HG03025 (cell line): ENCODE data around the gene NFATC1.

Experiments used
- ATAC-seq: cut with Tn5 transposase; IDR thresholded peaks from one replicate; pipeline ENCODE4 v1.9.1; 2021; ENCODE audit warnings: mild to moderate bottlenecking, moderate library complexity; ENCODE audit not compliant: unreplicated experiment, low FRiP score

NFATC1 gene

DNA sequence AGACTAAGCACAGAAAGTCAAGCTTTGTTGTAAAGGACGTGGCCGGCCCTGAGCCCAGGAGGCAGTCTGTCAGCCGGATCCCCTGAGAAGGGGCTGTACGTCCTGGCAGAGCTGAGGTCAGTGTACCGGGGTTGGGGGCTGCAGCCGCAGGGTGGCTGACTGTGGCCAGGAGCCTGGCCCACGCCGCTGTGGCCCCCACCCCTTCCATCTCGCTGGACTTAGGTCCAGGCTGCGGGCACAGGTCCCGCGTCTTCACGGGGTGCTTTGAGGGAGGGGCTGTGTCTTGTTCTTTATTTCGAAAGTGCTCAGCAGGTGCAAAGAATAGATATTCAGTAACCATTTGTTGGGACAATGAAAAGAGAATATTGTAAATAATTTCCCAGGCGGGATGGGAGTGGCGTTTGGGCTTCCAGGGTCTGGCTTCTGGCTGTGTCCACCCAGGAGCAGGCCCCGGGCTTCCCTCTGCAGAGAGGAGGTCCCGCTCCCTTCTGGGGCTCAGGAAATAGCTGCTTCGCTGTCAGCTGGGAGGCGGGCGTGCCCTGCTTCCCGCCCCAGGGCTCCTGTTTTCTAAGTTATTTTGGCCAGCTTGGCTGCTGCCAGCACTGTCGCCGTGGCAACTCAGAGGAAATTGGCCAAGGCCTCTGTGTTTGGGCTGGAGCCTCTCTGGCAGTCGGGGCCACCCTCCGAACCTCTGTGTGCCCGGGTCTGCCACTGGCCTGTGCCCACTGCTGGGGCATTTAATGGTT is 7.4 kb downstream of the NFATC1 start:
- no peak for ATAC-seq

DNA sequence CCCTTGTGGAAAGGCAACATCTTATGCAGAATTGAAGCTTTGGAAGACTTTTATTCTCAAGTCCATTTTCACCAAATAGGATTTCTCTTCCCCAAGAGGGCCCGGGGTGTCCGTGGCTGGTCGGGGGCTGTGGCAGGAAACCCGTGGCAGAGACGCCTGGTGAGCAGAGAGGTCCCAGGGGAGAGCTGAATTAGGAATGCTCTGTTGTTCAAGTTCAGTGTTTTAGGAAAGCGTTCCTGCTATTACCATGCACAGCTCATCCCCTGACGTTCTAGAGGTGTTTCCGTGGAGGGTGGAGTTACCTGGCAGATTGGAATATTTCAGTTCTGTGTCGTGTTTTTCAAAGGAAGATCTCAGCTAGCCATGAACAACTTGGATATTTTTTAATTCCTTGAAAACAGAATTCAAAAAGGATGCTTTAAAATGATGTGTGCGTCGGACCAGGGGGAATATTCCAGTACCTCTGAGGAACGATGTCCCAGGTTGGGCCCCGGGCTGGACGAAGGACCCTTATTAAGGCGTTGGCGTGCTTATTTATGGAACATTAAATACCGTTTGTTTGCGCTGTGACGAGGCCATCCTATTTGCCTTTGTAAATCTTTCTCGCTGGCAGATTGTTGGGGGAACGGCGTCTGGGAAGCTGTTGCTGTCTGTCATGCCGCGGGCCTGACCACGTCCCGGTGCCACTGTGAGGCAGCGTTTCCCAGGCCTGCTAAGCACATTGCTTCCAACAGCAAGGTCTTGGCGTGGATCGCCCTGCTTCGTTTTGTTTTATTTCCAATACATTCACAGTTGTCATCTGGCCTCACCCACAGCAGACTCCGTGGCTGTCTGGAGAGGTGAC is 8.2 kb downstream of the NFATC1 start:
- no peak for ATAC-seq

DNA sequence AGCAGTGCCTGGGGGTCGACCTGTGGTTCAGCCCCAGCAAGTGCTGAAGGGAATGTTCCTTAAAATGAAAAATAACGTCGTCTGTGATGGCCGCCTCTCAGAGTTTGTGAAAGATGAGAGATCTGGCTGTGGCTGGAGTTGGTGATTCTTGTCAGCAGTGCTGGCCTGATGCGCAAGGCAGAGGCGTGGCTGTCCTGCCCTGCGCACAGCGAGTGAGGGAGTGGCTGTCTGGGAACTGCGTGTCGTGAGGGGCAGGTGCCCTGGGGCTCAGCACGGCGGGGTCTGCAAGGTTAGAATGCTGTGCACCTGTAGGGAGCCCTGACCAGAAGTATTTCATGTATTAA is 8.8 kb downstream of the NFATC1 start:
- no peak for ATAC-seq

DNA sequence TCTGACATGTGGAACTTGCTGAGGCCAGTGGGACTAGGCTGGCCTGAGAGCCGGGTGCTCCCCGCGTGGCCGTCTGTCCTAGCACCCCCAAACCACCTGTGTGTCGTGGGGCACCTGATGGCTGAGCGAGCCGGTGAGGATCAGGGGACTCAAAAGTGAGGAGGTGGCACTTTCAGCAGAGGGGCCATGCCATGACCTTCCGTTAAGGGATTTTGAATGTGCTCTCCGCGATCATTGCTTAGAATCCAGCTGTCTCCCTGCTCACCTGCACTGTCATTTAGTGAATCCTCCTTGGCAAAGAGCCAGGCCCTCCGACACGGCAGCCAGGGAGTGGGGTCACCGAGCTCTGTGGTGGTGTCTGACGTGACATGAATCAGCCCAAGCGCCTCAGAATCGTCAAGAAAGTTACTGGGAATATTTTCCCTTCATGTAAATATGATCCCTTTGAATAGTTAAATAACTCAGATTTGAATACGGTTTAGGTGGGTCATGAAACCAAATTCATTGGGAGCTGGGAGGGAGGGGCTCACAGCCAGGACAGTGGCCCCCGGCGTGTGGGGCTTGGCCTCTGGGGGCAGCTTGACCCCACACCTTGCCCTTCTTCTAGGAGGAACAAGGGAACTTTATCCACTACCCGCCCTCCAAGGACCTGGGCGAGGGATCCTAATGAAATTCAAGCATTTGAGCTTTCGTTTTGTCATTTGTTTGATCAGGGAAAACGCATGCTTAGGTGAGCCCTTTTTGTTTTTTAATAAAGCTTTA is 9.5 kb downstream of the NFATC1 start:
- ATAC-seq, result no peak

DNA sequence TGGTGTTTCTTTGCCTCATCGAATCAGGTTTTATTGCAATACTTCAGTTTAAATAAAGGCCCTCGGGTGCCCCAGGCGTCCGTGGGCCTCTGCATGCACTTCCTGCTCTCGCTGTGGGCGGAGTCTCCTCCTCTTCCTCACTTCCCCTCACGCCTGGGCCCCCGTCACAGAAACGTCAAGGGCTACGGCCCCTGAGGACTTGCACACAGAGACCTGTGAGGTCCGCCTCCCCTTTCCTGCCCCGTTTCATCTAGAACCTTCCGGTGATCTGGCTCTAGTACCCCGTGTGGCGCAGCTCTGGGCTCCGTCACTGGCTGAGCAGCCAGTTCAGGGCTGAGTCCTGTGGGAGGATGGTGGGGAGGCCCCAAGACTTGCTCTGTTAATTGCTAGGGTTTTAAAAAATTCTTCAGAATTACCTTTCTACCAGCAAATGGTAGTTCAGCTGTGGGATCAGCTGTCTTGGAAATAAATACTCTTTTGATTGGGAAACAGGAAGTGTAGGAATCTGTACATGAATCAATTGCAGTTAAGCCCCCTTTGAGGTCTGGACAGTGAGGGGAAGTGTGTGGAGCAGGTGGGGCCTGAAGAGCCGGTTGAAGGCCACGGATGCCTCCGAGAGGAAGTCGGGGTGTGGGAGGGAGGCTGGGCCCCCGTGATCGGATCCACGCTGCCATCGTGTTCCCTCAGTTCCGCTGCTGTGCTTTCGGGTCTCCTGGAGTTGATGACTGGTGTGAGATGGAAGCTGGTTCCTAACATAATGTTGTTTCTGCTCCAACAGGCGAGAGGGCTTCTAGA is 10.2 kb downstream of the NFATC1 start:
- peak; percentile 58 for ATAC-seq

DNA sequence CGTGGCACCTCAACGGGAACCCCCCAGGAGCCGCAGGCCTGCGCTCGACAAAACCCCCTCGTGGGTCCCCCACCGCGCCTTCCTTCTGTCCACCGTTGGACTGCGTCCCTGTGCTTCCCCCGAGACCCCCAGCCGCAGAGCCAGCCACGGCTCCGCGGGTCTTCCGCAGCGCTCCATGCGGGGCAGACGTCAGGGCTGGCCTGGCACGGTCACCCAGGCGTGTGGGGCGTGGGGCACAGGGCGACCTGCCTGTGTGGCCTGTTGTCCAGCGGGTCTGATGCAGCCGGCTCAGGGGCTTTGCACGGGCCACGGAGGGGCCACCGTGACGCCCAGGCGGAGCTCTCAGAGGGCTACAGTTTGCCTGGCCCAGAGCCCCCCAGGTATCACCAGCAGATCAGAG is 11.0 kb downstream of the NFATC1 start:
- no peak for ATAC-seq

DNA sequence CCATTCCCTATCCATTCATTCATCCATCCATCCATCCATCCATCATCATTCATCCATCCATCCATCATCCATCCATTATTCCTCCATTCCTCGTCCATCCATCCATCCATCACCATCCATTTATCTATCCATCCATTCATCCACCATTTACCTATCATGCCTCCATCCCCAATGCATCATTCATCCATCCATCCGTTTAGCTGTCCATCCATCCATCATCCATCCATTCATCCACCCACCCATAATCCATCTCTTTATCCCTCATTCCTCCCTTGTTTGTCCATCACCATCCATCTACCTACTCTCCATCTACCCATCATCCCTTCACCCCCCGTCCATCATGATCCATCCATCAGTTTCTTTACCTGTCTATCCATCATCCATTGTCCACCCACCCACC is 13.6 kb downstream of the NFATC1 start:
- no peak for ATAC-seq

DNA sequence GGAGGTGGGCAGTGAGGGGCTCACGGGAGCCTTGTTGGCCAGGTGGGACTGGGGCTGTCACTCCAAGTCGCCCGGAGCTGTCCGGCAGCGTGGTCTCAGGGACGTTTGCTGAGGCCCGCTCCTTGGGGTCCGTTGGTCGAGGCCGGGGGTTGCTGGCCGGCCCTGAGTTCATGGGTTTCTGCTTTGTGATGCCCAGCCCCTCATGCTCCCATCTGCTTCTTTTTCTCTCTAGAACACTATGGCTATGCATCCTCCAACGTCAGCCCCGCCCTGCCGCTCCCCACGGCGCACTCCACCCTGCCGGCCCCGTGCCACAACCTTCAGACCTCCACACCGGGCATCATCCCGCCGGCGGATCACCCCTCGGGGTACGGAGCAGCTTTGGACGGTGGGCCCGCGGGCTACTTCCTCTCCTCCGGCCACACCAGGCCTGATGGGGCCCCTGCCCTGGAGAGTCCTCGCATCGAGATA is 14.5 kb downstream of the NFATC1 start:
- no peak for ATAC-seq

DNA sequence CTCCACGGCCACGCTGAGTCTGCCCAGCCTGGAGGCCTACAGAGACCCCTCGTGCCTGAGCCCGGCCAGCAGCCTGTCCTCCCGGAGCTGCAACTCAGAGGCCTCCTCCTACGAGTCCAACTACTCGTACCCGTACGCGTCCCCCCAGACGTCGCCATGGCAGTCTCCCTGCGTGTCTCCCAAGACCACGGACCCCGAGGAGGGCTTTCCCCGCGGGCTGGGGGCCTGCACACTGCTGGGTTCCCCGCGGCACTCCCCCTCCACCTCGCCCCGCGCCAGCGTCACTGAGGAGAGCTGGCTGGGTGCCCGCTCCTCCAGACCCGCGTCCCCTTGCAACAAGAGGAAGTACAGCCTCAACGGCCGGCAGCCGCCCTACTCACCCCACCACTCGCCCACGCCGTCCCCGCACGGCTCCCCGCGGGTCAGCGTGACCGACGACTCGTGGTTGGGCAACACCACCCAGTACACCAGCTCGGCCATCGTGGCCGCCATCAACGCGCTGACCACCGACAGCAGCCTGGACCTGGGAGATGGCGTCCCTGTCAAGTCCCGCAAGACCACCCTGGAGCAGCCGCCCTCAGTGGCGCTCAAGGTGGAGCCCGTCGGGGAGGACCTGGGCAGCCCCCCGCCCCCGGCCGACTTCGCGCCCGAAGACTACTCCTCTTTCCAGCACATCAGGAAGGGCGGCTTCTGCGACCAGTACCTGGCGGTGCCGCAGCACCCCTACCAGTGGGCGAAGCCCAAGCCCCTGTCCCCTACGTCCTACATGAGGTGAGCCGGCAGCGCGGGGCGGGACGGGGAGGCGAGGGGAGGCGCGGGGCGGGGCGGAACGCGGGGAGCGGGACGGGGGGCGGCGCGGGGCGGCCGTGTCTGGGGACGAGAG is 15.2 kb downstream of the NFATC1 start:
- no peak for ATAC-seq

DNA sequence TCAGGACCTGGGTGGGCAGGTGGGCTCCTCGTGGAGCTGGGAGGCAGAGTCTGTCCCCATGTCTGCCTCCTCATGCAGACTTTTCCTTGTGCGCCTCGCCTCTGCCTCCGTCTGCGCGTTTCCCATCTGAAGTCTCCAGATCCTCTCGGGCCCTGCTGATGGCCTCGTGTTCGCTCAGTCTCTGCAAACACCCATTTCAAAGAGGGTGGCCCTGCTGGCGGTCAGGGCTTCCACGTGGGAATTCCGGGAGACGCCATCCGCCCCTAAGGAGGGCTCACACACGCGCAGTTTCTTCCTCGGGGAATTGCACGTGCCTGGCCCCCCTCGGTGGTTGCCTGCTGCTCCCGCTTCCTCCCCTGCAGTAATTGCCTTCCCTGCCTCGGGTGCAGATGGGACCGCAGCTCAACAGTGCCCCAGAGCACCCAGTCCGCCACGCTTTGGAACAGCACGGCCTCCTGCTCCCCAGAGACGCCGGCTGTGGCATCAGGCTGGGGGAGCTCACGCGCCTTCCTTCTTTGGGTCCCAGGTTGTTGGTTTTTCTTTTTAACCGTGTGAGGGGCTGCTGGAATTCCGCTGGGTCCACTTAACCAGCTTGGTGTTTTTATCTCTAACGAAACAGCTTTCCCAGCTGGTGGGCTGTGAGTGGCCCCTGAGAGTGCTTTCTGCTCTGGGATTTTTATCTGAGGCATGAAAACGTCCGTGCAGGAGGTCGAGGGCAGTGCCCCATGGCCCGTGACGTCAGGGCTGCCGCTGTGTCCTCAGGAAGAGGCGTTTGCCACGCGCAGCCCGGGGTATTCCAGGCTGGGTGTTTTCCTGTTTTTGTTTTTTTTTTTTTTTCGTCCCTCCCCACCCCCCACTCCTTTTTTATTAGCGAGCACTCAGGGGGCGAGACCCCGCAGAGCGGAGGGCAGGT is 16.1 kb downstream of the NFATC1 start:
- no peak for ATAC-seq

DNA sequence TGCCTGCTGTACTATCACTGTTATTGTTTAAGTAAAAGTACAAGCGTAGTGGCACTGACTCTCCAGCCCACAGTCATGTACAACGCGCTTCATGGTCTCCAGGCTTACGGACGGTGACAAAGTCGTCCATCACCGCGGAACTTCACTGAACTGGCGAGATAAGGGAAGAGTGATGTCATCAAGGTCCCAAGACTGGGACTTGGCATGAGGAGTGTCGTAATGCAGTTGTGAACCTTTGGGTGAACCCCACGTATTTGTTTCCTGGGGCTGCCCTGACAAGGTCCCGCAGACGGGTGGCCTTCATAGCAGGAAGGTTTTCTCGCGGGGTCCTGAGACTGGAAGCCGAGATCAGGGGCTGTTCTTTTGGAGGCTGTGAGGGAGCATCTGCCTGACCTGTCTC is 17.3 kb downstream of the NFATC1 start:
- ATAC-seq, result no peak

DNA sequence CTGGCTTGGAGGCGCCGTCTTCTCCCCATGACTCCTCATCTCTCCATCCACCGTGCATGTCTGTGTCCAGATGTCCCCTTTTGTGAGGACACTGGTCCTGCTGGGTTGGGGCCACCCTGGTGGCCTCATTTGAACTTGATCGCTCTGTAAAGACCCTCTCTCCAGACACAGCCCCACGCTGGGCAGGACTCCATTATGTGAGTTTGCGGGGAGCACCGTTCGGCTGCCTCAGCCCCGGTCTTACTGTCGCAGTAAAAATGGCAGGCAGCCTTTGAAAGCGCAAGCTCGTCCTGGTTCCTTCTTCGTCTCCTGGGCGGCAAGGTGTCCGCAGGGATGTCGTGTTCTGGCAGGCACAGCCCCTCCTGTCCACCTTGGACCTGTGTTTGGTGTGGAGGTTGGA is 17.7 kb downstream of the NFATC1 start:
- ATAC-seq, result no peak

DNA sequence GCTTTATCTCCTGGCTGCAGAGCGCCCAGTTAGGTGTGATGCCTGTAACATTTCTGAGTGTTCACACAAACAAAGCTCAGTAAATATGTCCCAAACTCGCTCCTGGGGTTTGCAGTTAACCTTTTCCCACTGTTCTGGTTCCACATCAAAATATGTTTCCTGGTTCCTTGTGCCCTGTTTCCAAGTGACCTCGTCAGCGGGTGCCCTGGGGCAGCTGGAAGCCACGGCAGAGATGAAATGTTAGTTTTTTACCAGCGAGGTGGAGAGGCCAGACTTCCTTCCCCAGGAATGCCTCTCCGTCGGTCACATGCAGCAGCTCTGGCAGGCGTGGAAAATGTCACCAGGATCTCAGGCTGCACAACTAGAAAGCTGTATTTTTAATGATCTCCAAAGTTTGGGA is 18.2 kb downstream of the NFATC1 start:
- ATAC-seq, result no peak

DNA sequence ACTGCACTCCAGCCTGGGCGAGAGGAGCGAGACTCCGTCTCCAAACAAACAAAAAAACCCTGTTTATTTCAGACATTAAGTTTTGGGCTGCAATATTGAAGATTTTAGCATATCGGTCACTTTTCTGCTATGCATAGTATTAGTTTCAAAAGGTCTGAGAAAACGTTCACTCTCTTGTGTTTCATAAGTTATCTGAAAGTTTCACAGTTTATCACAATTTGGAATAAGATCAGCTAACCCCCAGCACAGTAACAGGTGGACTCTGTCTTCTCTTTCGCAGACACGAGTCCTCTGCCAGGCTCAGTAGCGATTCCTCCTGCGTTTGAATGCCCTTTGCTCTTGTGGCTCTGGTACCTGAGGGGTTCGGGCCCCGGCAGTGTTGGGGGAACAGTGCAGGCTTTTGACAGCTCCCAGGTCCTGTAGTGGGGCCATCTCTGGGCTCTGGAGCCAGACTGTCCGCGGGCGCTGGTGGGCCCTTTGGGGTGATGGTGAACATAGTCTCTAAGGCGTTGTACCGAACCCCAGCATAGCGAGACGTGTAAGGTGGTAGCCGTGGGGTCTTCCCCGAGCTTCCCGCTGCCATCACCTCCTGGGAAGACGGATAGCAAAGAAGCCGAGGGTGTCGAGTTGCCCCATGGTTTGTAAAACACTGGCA is 20.4 kb downstream of the NFATC1 start:
- ATAC-seq, result no peak

DNA sequence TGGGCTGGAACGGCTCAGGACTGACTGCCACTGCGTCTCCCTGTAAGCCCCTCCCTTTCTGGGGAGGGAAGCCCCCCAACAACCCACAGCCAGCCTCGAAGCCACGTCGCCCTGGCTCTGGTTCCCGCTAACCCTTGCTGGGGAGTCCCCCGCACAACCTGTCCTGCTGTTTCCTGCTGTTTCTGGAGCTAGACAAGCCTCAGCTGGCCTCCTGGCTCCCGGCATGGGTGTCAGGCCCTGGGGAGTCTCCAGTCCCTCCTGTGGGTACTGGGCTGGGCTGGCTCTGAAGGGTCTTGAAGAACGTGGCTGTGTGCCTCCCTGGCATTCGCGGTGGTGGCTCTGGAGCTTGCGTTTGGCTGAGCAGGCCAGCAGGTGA is 20.9 kb downstream of the NFATC1 start:
- no peak for ATAC-seq

DNA sequence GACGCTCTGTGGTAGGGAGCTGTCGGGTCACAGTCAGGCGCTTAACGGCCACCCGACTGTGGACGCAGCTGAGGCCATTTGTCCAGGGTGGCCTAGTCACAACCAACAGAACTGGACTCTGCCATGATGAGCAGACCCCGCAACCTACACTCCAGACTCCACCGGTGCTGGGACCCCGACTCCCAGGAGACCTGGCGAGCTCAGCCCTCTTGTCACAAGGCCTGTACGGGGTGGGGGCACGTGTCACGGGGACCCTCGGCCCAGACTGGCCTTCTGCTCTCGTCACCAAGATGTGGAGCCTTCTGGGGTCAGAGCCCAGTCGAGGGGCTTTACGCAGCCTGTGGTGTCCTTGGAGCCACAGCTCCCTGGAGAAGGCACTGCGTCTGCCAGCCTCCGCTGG is 22.5 kb downstream of the NFATC1 start:
- ATAC-seq, result no peak

DNA sequence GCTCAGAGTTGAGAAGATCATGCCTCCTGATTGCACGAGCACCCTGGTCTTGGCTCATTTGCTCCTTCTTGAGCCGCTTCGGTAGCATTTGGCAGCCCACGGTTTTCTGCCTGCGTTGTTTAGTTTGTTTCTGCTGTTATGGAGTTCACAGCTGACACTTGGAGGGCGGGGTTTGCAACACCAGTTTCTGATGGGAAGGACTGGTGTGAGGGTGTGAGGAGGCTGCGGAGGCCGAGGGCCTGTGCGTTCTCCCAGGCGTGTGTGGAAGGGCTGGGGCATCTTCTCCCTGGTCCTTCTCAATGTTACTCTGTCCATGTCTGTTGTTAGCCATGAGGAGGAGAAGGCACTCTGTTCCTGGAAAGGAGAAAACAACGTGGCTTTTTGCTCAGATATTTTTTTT is 22.9 kb downstream of the NFATC1 start:
- no peak for ATAC-seq
